NCI-H748 (cell line): ENCODE measurements around the gene HNRNPR.
"Not testable (repeated sequence)": the region's sequence is repeated elsewhere in the genome, so short reads cannot be mapped to it uniquely, and the experiment has no call there.

Experiments
- DNase-seq: peaks from one replicate; lab custom pipeline; 2025; ENCODE audit not compliant: unreplicated experiment; lab: John Stamatoyannopoulos, UW

Gene HNRNPR

GRCh38 chr1:23331713-23332112 lies 12.4 kb downstream of the HNRNPR start:
- DNase-seq, result no peak

- DNase-seq, result no peak
Observed at GRCh38 chr1:23330846-23331245, 13.2 kb downstream of the HNRNPR start.

- DNase-seq, result no peak
Observed at GRCh38 chr1:23325393-23325792, 18.7 kb downstream of the HNRNPR start.

GRCh38 chr1:23322770-23323169 lies 21.3 kb downstream of the HNRNPR start:
- DNase-seq, result no peak

DNA sequence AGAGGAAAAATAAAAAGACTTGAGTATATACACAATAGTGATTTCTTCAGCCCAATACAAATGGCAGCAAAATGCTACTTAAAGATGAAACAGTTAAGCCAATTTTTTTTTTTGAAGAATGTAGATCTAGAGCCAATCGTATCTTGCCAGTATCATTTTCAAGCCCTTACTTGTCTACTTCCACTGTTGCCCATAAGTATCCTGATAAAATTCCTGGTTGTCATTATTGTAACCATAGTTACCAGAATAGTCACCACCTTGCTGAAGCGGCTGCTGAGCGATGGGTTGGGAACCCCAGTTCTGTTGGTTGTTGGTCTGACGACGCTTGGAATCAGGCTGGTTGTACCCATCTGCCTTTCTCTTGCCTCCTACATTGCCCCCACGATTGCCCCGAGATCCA lies 33.8 kb downstream of the HNRNPR start:
- not testable (repeated sequence) for DNase-seq

DNA sequence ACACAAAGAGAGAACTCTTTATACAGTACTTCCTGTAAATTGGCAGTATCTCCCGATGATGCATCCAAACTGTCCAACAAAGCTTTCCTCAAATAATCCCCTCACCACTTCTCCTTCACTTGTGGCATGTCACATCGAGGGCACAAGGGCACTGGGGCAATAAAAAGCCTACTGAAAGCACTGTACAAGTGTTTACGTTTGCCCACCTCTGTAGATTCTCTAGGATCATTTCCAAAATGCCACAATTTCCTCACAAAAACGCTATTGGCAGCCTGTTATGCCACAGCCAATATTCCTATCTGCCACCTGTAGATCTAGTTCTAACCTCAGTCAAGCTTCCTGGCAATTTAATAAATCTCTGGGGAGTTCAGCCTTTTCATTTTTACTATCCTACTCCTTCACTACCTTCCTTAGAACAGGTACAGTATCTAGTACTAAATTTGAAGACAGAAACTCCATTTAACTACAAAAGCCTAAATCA lies 39.9 kb downstream of the HNRNPR start:
- DNase-seq, result no peak

DNA sequence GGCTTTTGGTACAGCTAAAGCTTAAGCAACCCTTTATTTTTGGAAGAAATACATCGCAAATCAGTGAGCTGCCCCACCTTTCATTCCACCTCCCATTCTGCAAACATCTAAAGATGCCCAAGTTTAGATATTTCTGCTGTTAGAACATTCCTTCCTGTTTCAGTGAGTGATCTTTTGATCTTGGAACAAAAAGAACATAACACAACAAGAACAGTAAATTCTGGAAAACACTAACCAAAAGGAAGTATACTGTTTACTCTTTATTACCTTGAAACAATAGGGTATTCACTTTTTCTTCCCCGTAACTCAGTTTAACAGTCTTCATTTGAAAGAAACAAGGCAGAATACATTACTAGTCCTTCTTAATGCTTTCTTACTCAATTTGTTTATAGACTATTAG lies 40.6 kb downstream of the HNRNPR start:
- no peak for DNase-seq

- no peak for DNase-seq
Observed at GRCh38 chr1:23296931-23297330, 47.2 kb downstream of the HNRNPR start.

DNA sequence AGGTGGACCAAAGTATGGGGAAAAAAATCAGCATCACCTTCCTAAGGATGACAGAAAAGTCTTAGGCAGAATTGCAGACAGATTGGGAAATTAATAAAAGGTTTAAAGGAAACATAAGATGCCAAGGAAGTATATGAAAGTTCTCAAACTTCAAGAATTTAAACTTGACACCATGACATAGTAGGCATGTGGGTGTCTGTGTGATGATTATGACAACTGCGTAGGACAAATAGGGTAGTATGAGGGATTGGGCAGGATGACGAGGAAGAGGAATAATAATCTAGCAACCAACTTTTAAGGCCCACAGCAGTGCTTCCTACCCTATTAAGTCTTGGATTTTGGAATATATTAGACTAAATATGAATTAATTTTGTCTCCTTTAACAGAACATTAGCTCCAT lies 52.4 kb downstream of the HNRNPR start:
- no peak for DNase-seq

GRCh38 chr1:23290836-23291565 lies 53.1 kb downstream of the HNRNPR start:
- DNase-seq, result no peak

DNA sequence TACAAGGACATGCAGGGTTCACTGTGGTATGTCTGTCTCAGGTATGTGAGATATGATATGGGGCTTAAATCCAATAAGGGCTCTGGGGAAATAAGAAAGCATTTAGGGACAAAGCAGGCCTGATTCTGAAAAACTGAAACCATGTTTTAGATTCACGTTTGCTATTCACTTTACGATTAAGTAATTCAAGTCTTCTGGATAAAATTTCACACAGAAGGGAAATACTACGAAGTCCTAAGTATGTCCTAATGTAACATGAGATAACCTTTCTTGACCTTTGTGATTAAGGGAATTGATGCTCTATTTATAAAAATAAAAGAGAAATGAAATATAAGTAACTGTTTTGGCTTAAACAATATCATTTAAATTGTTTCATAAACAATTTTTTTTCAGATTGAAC lies 55.4 kb downstream of the HNRNPR start:
- DNase-seq, result no peak

DNA sequence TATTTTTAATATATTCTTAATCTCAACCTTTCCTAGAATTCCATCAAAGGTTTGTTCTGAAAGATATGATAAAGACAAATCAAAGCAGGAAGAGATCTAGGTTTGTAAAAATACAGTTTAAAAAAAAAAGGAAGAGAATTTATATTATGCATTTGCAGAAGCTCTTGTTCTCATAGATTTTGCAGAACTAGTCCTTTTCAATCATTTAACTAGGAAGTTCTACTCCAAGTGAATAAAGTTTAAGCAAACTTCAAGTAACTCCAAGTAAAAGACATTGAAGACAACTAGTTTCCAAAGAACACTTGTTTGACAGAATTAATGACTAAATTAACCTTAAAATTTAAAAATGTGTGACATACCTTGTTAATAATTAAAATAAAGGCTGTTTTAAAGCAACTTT lies 55.9 kb downstream of the HNRNPR start:
- no peak for DNase-seq

DNA sequence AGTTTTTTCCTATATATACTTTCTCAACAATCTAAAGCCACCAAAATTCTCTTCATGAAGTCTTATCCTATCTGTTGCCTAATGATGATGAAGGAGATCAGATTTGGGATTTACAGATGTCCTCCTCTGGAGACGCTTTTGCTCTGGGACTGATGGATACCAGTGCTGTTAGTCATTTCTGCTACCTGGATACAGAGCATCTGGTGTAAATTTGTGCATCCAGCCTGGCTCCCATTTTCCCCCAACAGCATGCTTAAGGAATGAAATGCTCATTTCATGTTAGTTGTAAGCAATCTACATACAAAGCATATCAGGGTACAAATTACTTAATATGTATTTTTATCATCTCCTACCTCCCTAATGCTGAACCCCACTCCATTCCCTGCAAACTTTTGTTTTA lies 57.7 kb downstream of the HNRNPR start:
- no peak for DNase-seq

- DNase-seq, result no peak
Observed at GRCh38 chr1:23283667-23284602, 60.1 kb downstream of the HNRNPR start.

- DNase-seq, result no peak
Observed at GRCh38 chr1:23282957-23283356, 61.1 kb downstream of the HNRNPR start.

DNA sequence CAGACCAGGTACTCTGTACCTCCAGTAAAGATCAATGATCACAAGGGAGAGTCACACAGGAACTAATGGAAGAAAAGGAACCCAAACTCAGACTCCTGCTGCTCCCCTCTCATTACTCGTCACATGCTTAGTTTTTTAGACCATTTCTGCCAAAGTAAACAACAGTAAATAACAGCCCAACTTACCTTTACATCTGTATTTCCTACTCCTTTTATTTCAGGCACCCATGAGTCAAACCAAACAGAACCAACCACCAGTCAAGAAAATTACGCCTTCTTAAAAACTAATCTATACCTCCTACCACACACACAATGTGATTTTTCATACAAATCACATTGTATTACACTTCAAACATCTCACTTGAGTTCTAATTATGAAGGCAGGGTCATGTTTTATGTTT lies 65.4 kb downstream of the HNRNPR start:
- no peak for DNase-seq

DNA sequence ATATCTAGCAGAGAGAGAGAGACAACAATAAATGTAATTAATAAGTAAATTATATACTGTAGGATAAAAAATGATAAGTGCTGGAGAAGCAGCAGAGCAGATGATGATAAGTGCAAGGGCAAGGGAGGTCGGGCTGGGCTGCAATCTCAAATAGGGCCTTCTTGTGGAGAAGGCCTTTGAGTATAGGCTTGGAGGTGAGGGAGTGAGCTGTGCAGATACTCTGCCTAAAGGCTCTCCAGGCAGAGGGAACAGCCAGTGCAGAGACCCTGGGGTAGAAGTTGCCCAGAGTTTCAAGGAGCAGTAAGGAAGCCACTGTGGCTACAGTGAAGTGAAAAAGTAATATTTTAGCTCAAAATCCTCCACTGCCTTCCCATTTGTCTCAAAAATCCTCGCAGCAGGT lies 67.6 kb downstream of the HNRNPR start:
- no peak for DNase-seq

DNA sequence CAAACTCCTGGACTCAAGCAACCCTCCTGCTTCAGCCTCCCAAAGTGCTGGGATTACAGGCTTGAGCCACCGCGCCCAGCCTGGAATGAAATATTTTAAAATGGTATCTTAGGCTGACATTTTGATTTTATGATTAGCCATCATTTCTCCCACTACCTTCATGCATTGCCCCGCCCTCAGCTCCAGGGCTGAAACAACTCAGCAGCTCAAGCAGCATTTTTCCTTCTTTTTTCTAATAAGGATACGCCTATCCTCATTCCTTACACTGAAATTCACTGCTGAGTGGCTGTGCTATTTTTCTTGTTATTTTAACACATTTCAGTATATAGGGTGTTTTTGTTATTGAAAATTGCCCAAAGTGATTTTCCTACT lies 70.0 kb downstream of the HNRNPR start:
- DNase-seq, result no peak

GRCh38 chr1:23273450-23274133 lies 70.5 kb downstream of the HNRNPR start:
- DNase-seq, result no peak

GRCh38 chr1:23263380-23263887 lies 80.7 kb downstream of the HNRNPR start:
- DNase-seq, result no peak

GRCh38 chr1:23258082-23258481 lies 86.0 kb downstream of the HNRNPR start:
- not testable (repeated sequence) for DNase-seq
